Measurements from ENCODE around the gene FBXL7.

GRCh38 chr5:15831408-15831807 is 331.4 kb downstream of the FBXL7 start:
- TF ChIP-seq CTCF (conservative IDR thresholded peaks at IDR 0.05; ENCODE audit: low read length) = no peak
- no peak for TF ChIP-seq EZH2phosphoT487 (IDR thresholded peaks at IDR 0.05; ENCODE audit: borderline replicate concordance)
